Neural progenitor cell (in vitro differentiated cells): ENCODE data around the gene NEDD8.

Experiments
- CTCF ChIP-seq: fragments of 200-600 bp; sonication (generic); IDR thresholded peaks from 2 replicates; pipeline ENCODE4 v1.5.1; 2017; ENCODE audit warnings: antibody characterized with exemption, mild to moderate bottlenecking
- EZH2 ChIP-seq: fragments of 200-600 bp; sonication (generic); IDR thresholded peaks from 2 replicates; pipeline ENCODE4 v1.6.1; 2017; ENCODE audit warnings: antibody characterized with exemption, mild to moderate bottlenecking, moderate library complexity
- EZH2phosphoT487 ChIP-seq: fragments of 200-600 bp; sonication (generic); IDR thresholded peaks from 2 replicates; pipeline ENCODE4 v1.6.1; 2017; ENCODE audit warnings: antibody characterized with exemption

GRCh38 chr14:24207625-24208024 lies 24.5 kb downstream of the NEDD8 start:
- TF ChIP-seq CTCF (no peak), EZH2phosphoT487 (no peak), EZH2 (no peak)
